HG03378 (cell line): ENCODE measurements around the gene ESYT2.

Experiments used
- ATAC-seq: cut with Tn5 transposase; IDR thresholded peaks from one replicate; pipeline ENCODE4 v1.9.1; 2021; ENCODE audit warnings: mild to moderate bottlenecking, moderate library complexity; ENCODE audit not compliant: unreplicated experiment

The ESYT2 gene

DNA sequence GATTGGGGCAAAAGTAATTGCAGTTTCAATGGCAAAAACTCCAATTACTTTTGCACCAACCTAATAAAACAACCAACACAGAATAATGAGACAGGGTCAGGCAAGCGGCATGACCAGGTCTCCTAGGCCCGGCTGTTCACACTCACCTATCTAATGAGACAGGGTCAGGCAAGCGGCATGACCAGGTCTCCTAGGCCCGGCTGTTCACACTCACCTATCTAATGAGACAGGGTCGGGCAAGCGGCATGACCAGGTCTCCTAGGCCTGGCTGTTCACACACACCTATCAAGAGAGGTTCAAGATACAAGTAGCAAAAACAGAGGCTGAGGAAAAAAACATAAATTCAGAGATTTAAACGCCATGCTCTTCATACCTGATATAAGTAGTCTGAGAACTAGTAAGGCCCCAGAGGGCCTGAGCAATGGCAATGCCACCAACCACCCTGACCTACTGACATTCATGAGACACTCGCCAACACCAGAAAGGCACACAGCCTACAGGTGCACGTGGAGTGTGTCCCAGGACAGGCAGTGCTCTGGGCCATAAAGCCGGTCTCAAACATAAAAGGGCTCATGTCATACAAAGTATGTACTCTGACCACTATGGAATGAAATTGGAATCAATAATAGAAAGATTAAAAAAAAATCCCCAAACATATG lies 84.1 kb downstream of the ESYT2 start:
- ATAC-seq = no peak

DNA sequence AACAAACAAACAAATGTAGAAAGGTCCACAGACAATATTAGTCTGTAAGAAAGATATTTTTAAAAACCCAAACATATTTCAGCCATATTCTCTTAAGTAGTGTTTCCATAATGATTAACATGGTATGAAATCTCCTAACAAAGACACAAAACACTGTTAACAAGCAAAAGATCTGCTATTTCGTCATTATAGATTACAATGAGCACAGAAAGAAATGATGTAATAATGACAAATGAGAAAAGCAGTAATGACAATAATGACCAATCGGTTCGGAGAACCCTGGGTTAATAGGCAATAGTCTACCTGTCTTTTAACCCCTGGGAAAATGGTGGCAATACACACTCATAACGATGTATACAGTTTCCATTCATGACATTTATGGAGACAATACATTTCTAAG lies 85.2 kb downstream of the ESYT2 start:
- ATAC-seq = no peak

DNA sequence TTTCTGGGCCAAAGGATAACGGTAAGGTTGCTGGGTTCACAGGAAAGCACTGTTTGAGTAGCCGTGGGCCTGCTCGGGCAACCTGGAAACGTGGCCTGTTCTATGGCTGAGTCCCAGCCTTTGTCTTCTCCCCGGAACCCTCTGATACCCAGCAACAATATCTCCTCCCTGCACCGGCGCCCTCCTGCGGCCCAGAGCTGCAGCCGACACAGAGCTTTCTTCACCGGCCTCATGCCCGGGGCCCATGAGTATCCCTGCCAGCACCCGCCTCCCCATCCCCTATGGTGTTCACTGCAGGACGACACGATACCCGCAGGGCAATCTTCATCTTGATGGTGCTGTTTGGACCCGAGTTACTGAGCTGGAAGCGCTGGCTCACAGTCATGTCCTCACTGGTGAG lies 86.1 kb downstream of the ESYT2 start:
- ATAC-seq = no peak

DNA sequence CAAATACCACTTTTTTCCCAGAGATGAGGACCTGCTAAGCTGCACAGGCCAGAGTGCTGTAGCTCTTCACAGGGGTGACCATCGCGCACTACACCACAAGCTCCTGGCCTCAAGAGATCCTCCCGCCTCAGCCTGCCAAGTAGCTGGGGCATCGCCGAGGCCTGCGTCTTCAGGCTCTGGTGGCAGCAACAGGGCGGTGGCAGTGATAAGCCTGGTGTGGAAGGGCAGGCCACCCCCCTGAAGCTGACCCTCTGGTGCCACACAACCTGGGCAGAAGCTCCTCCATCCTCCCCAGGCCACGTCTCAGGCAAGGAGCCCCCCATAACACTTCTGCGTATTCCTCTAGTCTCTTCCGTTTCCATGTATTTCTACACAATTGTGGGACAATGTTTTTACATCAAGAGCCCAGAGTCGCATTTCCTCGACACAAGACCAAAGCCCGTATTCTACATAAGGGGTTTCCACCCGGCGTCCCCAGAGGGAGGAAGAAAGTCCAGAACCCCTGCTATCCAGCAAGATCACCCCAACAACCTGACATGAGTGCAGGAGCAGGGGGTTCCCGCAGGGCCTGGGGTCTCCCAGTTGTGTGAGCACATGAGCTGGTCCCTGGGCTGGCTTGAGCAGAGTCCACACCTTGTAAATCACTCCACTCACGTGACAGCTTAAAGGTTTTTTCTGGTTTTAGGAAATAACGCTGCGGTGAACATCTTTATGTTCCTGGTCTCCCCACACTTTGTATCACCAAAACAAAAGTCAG lies 87.1 kb downstream of the ESYT2 start:
- no peak for ATAC-seq

DNA sequence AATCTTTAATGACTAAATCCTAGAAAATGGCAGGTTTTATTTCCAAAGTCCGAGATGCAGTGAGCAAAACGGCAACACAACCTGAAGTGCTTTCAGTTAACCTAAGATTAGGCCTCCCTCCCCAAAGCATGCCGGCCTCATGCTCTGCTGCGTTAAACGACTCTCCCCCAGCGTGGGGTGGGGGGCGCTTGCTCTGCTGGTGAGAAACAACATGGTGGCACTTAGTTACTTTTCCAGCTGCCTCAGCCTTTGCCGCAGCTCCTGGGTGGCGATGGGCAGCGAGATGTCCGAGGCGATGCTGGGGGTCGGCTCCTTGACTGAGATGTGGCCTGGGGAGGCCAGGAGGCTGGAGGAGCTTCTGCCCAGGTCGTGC lies 88.0 kb downstream of the ESYT2 start:
- no peak for ATAC-seq

DNA sequence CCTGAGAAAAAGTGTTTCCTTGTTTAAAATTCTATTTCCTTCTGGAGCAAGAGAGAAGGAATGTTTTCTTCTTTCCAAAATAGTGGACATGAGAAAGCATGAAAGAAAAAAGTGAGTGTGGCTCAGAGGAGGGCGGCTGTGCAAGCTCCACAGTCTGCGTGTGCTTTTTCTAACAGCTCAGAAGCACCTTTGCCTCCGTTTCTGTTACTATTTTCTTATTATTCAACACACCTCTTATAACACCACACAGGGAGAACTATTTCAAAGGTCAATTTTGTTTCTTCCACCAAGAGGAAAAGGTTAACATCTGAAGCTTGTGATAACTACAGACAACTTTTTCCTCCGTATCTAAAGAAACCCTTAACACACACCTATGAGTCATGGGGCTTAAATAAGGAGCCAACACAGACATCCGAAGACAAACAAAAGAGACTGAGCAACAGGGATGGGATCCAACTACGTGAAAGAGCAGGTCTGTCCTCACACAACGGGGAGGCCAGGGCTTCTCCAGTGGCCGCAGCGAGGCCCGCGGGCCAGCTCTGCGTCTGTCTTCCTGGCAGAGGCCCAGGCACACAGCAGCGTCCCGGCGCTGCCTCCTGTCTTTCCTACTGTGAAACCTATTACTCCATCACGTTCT lies 88.5 kb downstream of the ESYT2 start:
- ATAC-seq = no peak

DNA sequence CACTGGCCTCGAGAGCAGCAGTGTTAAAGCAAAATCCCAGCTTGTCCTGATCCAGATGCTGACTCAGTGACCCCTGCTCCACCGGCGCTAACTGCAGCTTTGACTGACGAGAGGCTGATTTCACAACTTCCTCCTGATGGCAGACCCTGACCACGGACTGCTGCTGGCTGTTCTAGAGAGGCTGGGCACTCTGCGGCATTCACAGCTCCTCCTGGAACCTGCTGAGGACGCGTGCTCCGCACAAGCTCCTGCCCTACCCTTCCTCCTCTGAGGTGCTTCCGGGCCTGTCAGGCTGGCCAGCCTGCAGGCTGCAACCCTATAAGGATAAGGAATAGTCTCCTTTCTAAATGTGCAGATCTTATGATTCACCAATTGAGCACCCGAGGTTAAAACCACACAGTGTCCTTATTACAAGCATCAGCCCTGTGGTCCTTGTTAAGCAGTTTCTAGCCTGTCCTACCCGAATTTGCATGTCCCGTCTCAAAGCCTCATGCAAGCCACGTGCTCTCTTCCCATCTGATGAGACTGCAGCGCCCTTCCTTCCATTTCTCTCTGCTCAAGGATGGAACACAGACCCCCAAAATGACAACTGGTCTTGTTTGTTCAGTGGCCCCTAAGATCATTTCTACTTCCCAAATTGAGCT lies 89.2 kb downstream of the ESYT2 start:
- ATAC-seq = no peak

DNA sequence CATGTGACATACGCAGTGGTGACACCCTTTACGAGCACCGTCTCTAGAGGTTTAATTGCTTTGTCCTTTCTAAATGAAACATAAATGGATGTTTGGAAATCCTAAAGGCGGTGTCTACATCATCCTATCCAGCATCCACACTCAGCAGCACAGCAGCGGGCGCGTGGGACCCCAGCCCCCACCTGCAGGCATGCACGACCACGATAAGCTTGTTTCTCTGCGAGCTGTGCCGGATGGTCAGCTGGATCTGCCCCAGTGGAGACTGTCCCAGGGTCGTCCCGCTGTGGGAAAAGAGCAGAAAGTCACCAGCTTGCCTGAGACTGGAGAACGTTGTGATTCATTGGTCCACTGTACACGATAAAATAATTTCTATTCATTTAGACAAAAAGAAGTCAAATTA lies 90.5 kb downstream of the ESYT2 start:
- no peak for ATAC-seq

DNA sequence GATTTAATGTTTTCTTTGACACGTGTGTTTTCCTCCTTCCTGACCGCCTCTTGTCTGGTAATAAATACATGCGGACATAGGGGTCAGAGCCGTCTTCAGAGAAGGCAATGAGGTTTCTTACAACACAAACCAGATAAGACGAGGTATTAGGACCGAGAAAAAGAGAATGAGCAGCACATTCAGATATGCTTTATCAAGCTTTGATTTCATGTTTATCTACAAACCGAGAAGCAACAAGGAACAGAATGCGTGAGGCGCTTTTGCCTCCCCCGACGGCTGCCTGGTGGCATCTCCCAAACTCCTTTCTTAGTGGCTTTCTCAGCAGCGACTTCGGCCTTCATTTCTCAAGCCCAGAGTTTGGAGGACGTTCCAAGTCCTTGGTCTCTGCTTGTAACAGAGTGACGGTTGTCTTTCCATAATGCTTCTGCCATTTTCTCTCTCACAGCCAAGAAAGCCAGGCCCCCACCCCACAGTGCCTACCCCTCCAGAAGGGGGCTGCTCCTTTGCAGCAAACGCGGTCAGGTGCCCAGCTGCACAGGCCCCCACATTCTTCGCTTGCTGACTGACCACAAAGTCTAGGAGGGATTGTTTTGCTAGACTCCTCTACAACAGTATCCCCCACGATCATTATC lies 92.1 kb downstream of the ESYT2 start:
- ATAC-seq = no peak

DNA sequence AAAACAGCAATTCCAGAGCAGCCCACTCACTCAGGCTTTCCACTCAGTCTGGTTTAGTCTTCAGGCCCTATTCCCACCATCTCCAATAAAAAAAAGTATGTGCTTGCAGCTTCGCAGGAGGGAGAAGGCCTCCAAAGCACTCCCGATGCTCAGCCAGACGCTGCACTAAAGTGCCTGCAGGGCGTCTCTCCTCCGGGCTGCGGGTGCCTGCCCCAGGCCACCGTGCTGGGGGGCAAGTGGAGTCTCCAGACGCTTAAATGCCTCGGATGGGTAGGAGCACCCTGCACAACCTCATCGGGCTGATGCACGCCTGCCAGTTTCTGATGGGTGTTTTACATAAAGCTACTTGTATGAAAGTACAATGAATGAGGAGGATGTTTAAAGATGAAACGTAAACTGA lies 93.4 kb downstream of the ESYT2 start:
- ATAC-seq = no peak

DNA sequence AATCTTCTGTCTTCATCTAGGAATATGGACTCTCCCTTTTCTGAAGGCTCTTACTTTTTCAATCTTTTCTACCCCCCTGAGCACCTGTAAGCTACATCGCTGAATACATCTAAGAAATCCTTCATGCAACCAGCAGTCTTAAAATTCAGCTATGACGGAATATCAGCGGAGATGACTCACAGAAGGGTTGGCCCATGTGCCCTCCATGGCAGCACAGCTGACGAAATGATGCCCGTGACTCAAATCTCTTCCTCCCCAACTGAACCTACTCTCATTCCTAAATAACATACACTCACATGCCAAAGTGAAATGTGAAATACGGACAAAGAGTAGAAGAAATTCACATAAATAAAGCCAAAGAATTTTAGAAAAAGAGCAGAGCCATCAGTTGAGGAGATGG lies 94.4 kb downstream of the ESYT2 start:
- no peak for ATAC-seq

DNA sequence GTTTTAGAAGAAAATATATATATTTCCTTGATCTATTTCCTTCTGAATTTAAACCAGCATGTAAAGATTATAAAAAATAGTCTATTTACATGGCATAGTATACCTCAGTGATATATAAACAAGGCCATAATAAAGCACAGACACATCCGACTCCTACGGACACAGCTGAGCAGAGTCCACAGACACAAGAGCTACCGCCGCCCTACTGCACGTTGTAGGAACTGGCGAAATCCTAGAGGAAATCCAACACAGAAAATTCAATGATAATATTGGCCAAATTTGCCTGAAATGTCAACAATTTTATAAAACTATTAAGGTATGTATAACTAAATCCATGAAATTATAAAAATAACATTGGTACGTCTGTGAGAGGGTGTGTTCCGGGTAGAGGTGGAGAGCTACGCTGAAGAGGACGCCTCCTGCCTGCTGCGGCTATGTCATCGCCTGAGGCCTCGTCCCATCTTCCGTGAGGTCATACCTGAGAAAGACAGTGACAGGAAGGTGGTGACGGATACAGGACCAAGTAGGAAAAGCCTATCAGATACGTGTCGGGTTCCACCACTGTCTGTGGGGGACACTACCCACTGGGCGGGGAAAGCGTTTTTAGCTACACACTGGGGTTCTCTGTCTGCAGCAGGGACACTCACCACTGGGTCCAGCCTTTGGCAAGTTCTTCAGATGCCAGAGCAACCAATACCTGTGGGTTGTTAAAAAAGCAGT lies 95.4 kb downstream of the ESYT2 start:
- no peak for ATAC-seq

DNA sequence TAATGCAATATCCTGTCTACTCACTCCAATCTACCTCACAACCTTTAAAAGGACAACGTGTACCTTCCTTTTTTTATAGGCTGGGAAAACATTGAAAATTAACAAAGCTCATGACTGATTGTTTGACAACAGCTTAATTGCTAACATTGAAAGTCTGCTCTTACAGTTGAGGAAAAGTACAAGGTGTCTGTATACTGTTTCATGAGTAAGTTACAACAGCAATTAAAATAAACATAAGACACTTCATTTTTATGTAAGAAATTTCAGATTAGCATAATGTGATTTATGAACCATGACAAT lies 96.1 kb downstream of the ESYT2 start:
- ATAC-seq = no peak

DNA sequence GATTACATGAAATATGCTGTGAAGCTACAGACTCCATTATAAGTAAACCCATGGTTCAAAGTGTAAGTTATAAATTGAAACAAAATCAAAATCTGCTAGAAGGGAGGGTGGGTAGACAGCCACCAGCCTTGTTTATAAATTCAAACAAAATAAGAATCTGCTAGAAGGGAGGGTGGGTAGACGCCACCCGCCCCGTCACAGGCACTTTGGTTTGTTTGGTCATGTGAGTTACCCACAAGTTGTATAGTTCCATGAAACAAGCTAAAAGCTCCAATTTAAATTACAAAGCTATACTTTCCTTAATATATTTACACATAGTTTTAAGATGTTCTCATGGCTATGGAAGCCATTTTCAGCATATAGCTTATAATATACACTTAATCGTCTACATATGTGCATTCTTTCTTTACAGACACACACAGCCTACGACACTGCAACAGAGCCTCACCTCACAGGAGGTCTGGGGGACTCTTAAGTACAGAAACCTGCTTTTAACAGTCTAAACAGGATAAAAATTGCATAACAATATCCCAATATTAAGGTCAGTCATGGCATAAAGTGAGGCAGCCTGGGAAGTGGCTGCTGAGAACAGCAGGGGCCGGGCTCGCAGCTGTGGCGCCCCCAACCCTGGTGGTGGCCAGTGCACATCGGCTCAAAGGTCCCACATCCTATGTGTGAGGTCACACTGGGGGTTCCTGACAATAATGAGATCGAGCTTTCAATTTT lies 96.7 kb downstream of the ESYT2 start:
- ATAC-seq = no peak

DNA sequence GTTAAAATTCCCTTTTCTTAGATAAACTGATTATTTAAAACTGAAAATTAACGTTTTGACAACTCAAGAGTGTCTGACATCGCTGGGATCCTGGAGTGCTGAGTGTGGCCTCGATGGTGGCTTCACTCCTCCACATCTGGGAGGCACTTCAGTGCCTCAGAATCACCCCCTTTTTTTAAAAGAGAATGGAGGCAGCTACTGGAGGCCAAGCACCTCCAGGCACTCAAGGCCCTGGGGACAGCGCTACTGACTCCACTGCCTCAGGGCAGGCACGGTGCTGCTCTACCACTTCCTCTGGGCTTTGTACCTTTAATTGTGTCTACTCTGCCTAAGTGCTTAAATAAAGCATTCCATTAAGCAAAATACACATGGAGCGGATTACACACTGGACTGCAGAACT lies 97.5 kb downstream of the ESYT2 start:
- ATAC-seq = no peak

DNA sequence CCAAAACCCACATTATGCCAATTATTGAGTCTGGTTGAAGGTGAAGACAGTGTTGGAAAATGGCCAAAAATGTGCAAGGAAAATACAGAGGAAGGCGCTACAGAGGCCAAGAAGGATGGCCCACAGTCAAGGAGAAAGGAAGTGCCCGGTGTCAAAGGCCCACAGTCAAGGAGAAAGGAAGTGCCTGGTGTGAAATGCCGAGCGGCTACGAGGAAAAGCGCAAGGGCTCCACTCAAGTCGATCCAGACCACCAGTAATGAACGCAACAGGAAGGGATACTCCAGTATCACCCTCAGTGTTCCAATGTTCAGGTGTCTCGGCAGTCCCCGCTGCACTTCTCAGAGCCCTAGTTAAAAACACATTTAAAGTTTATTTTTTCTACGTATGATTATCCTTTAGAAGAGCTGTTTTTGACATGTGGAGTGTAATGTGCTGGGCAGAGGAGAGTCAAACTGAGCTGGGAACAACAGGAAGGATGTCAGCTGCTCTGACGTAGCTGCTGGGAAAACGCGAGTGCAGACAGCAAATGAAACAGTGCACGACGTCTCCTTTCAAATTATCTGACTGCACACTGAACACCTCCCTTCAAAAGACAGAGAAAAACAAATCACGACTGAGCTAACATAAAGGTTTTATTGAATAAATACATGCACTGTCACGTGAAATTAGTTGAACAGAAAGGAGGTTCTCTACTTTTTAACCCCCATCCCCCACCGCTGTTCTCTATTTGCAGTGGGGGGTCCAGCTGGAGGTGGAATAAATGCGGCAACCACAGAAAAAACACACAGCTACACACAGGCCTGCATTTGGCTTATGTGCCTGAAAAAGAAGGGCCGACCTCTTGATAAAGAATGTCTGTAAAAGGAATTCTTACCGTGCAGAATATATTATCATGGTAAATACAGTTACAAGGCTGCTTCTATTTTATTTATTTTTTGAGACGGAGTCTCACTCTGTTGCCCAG lies 98.6 kb downstream of the ESYT2 start:
- no peak for ATAC-seq

DNA sequence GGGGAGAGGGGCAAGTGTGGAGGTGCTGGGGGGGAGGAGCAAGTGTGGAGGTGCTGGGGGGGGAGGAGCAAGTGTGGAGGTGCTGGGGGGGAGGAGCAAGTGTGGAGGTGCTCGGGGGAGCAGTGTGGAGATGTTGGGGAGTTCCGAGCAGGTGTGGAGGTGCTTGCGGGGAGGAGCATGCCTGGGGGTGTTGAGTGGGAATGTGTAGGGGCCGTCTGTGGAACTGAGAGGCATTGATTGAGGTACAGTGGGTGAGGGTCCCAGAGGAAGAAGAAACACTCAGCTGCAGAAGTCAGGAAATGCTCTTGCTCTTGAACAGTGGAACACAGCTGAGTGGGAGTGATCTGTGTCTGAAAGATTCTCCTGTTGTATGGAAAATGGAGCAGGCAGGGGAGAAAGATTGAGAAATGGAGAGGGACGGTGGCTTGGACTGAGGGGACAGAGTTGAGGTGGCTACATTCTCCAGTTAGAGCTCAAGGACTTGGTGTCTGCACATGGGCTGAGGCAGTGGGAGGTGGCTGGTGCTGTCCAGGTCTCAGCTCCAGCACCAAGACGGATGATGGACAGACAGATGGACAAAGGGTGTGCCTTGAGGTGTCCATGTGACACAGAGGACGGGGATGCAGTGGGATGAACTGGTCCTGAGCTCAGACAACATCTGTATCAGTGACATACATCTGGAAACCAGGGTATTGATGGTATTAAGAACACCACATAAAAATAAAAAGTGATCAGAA lies 99.5 kb downstream of the ESYT2 start:
- ATAC-seq = no peak

DNA sequence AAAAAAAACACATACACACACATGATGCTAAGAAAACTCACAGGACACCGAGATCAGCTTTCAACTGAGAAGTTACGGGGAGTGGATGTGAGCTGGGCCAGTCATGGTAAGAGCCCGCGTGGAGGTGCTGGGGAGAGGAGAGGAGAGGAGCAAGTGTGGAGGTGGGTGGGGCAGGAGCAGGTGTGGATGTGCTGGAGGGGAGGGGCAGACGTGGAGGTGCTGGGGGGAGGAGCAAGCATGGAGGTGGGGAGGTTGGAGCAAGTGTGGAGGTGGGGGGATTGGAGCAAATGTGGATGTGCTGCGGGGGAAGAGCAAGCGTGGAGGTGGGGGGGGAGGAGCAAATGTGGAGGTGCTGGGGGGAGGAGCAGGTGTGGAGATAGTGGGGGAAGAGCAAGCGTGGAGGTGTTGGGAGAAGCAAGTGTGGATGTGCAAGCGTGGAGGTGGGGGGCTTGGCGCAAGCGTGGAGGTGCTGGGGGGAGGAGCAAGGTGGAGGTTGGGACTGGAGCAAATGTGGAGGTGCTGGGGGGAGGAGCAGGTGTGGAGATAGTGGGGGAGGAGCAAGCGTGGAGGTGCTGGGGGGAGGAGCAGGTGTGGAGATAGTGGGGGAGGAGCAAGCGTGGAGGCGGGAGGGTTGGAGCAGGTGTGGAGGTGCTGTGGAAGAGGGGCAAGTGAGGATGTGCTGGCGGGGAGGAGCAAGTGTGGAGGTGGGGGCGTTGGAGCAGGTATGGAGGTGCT lies 100.2 kb downstream of the ESYT2 start:
- ATAC-seq = no peak
